HL-60 (cell line): ENCODE results near the gene DAGLA.

Experiments
- POLR2AphosphoS5 ChIP-seq: IDR thresholded peaks from 2 replicates; pipeline ENCODE4 v1.6.1; 2012; ENCODE audit warnings: low read depth
- TF ChIP-seq, protein P1 (sequence below): IDR thresholded peaks from one replicate; pipeline ENCODE4 v1.5.1; 2011; ENCODE audit warnings: low read length, control low read depth, inconsistent platforms; ENCODE audit not compliant: insufficient read depth
- TF ChIP-seq, protein P2 (sequence below): IDR thresholded peaks from 2 replicates; pipeline ENCODE4 v1.6.1; 2012; ENCODE audit warnings: low read depth; ENCODE audit not compliant: insufficient replicate concordance

DNA sequence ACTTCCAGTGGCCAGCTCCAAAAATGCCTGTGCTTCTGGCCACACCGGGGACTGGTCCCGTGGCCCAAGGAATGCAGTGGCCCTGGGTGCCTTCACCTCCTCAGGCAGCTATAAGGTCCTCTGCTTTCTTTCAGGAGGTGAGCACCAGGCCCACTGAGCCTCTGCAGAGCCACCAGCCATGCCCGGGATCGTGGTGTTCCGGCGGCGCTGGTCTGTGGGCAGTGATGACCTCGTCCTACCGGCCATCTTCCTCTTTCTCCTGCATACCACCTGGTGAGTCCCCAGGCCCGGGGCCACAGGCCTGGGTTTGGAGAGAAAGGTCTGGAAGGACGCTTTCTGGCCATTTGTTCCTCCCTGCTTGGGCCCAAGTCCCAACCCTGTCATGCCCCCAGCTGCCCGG lies 39.8 kb downstream of the DAGLA start:
- TF ChIP-seq, protein P1, sequence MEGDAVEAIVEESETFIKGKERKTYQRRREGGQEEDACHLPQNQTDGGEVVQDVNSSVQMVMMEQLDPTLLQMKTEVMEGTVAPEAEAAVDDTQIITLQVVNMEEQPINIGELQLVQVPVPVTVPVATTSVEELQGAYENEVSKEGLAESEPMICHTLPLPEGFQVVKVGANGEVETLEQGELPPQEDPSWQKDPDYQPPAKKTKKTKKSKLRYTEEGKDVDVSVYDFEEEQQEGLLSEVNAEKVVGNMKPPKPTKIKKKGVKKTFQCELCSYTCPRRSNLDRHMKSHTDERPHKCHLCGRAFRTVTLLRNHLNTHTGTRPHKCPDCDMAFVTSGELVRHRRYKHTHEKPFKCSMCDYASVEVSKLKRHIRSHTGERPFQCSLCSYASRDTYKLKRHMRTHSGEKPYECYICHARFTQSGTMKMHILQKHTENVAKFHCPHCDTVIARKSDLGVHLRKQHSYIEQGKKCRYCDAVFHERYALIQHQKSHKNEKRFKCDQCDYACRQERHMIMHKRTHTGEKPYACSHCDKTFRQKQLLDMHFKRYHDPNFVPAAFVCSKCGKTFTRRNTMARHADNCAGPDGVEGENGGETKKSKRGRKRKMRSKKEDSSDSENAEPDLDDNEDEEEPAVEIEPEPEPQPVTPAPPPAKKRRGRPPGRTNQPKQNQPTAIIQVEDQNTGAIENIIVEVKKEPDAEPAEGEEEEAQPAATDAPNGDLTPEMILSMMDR: no peak
- no peak for TF ChIP-seq POLR2AphosphoS5
- TF ChIP-seq, protein P2, sequence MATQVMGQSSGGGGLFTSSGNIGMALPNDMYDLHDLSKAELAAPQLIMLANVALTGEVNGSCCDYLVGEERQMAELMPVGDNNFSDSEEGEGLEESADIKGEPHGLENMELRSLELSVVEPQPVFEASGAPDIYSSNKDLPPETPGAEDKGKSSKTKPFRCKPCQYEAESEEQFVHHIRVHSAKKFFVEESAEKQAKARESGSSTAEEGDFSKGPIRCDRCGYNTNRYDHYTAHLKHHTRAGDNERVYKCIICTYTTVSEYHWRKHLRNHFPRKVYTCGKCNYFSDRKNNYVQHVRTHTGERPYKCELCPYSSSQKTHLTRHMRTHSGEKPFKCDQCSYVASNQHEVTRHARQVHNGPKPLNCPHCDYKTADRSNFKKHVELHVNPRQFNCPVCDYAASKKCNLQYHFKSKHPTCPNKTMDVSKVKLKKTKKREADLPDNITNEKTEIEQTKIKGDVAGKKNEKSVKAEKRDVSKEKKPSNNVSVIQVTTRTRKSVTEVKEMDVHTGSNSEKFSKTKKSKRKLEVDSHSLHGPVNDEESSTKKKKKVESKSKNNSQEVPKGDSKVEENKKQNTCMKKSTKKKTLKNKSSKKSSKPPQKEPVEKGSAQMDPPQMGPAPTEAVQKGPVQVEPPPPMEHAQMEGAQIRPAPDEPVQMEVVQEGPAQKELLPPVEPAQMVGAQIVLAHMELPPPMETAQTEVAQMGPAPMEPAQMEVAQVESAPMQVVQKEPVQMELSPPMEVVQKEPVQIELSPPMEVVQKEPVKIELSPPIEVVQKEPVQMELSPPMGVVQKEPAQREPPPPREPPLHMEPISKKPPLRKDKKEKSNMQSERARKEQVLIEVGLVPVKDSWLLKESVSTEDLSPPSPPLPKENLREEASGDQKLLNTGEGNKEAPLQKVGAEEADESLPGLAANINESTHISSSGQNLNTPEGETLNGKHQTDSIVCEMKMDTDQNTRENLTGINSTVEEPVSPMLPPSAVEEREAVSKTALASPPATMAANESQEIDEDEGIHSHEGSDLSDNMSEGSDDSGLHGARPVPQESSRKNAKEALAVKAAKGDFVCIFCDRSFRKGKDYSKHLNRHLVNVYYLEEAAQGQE: no peak
